ENCODE measurements around the gene TMTC1.

TMTC1 gene

DNA sequence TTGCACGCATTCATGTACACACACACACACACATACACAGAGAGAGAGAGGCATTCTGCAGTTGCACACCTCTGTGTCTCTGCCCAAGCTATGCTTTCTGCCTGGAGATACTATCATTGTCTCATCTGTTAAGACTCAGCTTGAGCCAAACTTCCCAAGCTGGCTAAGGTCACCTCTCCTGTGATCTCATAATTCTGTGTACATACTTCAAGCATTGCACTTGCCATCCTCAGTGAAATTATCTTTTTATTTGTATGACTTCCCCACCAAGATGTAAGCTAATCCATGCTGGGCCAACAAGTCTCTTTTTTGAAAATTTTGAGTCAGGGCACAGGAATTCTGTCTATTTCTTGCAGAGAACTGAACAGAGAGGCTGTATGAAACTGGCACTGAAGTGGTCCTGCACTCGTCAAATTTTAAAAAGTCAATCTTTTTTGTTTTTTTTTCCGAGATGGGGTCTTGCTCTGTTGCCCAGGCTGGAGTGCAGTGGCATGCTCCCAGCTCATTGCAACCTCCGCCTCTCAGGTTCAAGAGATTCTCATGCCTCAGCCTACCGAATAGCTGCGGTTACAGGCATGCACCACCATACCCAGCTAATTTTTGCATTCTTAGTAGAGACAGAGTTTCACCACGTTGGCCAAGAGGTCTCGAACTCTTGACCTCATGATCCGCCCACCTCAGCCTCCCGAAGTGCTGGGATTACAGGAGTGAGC, 44.3 kb downstream of the TMTC1 start:
- no peak for DNase-seq (ENCODE audit: low spot score)

DNA sequence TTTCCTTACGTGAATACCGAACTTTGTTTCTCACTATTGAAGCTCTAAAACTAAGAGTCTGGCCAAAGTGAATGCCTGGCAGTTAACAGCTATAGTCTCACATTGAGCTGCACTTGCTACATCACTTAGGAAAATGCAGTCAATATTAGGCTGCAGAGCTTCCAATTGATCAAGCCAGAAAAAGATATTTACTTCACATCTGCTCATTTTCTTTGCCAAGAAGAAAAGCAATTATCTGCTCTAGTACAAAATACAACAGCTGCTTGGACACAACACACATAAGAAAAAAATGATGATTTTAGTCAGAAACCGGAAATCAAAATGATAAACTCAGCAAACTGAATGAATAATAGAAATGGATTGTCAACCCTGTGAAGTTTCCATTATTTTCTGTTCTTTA, 45.4 kb downstream of the TMTC1 start:
- no peak for DNase-seq (ENCODE audit: low spot score)

DNA sequence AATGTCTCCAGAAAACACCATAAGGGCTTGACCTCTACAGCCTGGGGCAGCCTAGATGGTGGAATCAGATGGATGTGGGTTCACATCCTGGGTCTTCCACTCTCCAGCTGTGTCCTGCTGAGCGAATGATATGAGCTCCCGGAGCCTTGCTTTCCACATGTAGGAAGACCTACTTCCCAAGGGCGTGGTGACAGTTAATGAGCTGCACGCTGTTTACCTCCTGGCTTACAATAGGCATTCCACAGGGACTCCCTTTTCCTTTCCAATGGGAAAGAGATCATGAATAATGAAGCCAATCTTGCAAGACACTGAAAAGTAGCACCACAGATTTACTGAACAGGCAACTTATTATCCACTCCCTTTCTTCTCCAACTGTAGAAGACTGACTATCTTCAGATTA, 46.1 kb downstream of the TMTC1 start:
- no peak for DNase-seq (ENCODE audit: low spot score)

DNA sequence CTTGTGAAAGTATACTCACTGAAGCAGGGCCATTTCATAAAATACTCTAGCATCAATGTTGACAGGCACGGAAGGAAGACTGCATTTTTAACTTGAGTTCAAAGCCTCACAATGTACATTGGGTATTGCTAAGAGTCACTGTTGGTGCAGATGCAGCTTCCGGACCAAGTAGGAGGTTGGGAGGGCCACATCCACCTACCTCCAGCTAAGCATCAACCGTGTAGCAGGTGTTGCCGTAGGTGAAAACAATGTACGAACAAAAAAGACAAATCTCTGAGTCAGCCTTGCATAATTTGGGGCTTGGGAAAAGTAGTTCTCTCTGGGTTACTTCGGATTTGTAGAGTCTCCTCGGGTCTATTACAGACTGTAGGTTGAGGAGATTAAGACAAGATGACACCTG, 48.1 kb downstream of the TMTC1 start:
- no peak for DNase-seq (ENCODE audit: low spot score)

DNA sequence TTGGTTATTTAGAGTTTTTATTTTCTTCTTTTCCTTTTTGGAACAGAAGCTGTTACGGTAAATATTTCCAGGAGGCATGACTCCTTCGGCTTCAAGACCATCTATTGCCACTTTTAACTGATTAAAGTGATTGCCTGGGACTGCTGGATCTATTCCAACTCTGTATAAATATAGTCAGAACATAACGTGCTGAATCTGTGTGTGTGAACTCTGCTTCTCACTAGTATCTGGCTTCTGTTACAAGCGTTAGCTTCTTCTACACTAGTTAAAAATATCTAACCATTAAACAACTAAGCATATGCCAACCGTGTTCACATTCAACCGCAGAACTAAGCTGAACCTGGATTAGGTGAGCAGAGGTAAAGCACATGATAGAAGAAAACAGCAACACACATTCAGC, 49.0 kb downstream of the TMTC1 start:
- no peak for DNase-seq (ENCODE audit: low spot score)

DNA sequence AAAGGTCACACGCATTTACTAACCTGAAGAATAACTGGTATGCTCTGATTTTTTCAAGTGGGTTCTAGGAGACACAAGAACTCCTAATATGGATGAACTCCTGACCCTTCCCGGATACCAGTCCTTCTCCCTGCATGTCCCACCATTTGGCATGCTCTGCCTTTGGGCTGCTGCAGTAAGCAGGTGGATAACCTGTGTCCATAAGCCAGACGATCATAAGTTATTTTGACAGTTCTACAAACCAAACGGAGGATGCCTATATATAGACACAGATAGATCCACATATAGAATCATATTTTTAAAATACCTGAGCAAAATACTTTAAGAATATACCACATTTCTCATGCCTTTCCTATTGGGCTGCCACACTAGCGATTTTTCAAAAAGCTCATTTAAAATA, 49.4 kb downstream of the TMTC1 start:
- no peak for DNase-seq (ENCODE audit: low spot score)

DNA sequence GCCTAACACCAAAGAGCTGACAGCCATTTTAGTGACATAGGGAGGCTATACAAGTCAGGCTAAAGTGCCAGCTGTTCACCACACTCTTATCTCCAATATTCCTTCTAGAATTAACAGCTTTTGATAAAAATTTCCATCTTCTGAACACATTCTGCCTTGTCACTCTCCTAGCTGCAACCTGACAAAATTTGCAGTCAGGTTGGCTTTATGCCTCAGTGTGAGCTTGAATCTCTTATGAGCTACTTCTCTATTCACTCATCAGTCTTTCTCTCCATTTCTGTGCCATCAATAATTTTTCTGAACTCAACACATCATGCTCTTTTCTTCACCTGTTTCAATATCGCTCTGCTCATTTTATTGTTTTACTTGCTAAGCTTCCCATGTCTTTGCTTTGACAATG, 50.2 kb downstream of the TMTC1 start:
- DNase-seq (ENCODE audit: low spot score), result no peak

DNA sequence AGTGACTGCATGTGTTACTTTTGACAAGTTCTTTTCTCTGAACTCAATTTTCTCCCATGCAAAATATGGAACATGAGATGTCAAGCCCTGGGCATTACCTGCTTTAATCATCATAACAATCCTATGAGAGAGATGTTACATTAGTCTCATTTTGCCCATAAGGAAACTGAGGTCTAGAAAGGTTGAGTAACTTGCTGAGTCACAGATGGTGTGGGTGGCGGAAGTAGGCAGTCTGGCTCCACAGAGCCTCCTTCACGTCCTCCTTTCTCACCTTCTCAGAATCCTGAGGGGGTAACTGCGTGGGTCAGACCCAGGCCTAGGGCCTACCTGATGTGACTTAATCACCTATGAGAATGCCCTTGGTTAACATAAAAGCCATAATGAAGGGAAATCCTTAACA, 50.7 kb downstream of the TMTC1 start:
- no peak for DNase-seq (ENCODE audit: low spot score)

DNA sequence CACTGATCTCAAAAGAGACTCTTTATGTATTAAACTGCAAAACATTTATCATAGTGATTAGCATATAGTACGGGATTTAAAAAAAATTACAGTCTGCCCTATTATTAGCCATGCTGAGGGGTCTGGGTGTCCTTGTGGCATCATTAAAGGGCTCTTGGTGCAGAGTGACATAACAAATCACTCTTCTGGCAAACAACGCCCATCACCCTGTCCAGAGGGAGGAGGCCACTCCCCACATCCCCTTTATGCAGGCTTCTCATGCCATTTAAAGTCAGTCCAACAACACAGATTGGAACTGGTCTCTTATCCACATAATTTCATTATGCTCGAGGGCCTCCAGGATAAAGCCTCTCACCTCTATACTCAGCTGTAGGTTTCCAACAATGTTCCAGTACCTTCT, 51.1 kb downstream of the TMTC1 start:
- no peak for DNase-seq (ENCODE audit: low spot score)

DNA sequence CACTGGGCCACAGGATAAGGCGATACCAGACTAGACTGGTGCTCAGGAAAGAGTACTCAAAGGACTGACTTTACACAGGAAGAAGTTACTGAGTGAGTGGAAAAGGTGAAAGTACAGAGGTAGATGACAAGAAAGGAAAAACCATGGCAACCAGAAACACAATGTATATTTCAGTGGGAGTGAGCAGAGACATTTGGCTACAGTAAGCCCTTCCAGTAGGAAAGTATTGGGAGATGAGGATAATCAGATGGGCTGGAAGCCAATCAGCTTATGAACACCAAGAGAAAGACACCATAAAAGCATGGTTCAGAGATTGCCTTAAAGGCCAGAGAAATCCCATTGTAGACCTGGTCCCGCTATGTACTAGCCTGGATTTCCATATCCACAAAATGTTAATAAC, 51.6 kb downstream of the TMTC1 start:
- no peak for DNase-seq (ENCODE audit: low spot score)

DNA sequence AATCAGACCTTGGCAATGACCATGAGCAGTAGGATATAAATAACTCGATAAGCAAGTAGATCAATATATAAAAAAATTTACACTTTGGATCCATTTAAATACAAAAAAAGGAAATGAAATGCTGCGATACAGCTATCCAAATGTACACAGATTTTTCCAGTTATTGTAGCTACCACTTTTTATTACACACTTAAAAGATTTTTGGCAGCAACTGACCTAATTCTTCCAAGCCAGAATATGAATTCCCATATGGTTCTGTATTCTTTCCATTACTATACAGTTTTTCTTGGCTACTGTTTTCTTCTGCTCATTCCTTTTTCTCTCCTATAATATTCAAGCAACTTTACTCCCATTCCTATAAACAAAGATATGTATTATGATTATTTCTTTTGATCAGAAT, 52.2 kb downstream of the TMTC1 start:
- no peak for DNase-seq (ENCODE audit: low spot score)

DNA sequence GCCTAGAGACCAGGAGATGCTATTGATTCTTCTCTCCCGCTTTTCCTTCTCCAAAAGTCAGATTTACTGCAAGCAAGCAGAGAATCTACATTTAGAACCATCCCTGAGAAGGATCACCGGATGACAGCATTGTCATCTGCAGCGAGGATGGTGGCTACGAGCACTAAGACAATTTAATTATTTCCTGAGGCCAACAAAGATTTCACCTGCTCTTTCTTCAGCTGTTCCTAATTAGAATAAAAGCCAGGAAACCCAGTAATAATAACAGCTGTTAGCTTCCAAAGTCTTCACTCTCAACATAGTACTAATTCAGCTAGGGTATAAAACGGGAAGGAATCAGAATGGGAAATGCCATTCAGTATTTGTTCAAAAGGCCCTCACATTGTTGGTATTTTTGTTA, 53.3 kb downstream of the TMTC1 start:
- no peak for DNase-seq (ENCODE audit: low spot score)

DNA sequence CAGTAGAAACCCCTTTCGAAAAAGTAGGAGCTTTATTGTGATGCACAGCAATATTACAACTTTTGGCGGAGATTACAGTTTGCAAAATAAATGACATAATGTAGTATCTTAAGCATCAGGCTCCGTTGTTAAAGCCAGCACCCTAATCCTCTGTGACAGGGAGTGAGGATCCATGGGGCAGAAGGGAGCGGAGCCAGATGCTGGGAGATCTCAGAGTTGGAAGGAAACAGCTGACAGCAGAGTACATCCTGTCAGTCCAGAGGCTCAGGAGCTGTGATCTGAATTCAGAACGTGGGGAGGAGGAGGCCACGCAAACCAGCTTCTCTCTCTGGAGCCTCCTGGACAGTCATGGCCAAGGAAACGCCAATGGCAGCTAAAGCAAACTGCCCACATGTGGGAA, 55.7 kb downstream of the TMTC1 start:
- no peak for DNase-seq (ENCODE audit: low spot score)

DNA sequence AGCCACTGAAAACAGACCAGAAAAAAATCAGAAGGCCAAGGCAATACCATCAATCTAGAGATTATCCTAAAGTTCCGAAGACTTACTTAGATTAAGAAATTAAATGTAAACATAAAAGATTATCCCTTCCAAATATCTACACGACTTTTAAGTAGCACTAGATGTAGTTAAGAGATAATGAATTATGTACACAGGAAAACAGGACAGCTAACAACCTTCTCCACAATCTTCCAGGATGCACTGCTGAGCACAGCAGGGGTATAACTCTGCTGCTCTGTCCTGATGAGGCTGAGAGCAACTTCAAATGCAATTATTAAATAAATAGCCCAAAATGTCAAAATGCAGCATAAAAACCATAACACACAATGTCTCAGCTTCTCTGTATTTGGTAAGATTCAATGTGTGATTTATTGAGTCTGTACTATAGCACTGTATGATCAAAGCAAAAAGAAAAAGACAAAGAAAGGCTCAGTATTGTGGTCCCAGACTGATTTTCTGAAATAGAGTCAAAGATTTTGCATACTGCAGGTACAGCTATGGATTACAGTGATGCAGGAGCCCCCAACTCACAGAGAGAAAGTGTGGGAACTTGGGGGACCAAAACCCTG, 56.9 kb downstream of the TMTC1 start:
- no peak for DNase-seq (ENCODE audit: low spot score)

DNA sequence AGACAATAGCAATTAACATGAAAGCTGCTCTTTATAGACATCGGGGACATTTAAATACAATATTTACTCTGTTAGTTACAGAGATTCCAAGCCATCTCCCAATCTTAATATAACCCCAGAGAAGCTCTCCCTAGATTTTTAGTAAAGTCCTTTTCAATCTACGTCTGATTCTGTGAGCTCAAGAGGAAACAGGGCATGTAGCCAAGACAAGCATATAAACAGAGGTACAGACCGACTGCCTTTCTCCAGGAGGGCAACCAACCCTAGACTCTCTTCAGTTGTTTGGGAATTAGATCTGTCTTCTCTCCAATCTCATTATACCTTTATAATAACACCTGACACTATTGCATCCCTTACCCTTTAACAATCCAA, 57.4 kb downstream of the TMTC1 start:
- DNase-seq (ENCODE audit: low spot score), result no peak

DNA sequence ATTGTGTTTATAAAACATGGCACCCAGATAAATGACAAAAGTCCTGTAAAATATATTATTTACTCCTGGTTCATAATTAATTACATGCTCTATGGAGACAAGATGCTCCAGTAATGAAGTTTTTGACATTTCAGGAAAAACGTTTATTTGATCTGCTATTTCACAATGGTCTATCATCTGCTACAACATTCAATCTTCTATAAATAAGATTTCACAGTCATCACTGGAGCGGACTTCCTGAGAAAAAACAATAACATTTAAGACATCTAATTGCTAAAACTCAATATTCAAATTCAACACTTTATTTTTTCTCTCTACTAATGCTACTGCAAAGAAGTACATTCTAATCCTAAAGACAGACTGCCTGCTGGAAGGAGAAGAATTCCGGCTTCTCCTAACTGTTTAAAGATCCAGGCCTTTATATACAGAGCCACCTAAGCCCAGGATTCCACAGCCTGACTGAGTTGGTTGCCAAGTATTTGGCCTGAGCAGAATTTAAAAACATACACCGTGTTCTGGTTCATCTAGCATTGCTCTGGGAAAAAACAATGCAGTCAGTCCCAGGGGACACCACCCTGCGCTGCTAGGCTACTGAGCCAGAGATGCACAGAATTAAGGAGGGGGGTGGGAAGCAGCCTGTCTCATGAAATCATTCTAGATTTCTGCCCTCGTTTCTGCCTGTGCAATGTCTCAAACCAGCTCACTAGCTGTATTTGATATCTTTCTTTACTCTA, 58.0 kb downstream of the TMTC1 start:
- no peak for DNase-seq (ENCODE audit: low spot score)

DNA sequence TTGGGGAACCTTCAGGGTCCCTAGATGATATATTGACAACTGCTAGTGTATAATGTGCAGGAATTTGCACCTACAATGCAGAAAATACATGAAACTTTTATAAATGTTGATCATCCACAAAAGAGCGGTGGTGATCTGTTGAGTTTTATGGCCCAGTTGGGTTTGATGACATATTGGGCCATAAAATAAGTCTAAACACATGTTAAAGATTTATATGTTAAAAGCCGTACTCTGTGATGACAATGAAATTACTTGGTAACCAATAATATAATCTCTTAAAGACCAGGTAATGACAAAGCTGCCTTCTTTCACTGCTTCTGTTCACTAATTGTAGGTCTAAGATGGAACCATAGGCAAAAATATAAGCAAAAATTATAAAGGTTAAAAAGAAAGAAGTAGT, 61.6 kb downstream of the TMTC1 start:
- DNase-seq (ENCODE audit: low spot score), result no peak

DNA sequence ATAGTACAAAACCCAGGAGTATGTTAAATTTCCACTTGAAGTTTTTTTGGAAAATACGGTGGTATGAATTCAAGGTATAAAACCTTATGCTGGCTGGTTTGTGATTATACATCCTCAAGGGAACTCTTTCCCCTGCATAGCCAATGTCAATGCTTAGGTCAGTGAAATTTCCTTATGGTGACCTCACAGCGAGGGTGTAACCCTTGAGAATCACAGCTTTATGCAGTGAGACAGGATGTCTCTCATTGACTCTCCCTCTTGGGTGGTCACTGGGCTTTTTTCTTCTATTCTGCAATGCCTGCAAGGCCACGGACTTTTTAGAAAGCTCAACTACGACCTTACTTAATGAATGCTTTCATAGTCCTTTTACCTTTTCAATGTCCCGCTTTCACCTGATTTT, 64.4 kb downstream of the TMTC1 start:
- no peak for DNase-seq (ENCODE audit: low spot score)

DNA sequence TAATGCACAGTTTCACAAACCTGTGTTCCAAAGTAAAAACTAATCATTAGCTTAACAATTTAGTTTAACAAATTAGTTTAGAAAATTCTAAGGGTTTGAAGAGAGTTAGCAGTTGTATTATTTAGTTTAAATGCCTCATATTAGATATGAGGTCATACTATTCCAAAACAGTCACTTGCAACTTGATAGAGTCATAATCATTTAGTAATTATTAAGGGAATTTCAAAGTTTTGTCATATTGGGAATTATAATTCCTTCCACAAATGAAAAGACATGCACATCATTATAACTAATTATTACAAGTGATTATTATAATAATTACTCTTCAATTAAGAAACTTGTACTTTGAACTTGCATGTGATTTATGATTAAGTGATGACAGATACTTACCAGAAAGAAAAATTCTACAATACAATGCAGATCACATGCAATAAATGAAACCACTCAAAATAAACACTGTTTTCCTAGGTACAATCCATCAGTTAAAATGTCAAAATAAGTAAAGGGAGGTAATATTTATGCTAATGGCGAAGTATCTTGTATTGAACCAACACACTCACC, 66.1 kb downstream of the TMTC1 start:
- no peak for DNase-seq (ENCODE audit: low spot score)

DNA sequence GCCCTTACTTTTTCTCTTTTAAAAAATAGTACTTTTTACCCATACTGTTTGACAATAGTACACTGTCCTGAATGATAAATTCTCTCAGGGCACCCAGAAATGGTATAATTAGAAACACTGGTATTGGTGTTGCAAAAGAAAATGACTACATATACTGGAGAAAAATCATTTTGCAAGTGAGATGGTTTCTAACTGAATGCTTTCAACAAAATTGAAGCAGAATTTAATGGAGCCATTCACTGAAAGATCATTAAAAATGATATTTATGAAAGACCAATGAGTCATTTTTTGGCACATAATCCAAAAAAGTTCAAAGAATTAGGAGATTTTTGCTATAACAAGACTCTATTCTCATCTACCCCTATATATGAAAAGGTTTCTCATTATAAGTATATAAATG, 68.8 kb downstream of the TMTC1 start:
- no peak for DNase-seq (ENCODE audit: low spot score)

DNA sequence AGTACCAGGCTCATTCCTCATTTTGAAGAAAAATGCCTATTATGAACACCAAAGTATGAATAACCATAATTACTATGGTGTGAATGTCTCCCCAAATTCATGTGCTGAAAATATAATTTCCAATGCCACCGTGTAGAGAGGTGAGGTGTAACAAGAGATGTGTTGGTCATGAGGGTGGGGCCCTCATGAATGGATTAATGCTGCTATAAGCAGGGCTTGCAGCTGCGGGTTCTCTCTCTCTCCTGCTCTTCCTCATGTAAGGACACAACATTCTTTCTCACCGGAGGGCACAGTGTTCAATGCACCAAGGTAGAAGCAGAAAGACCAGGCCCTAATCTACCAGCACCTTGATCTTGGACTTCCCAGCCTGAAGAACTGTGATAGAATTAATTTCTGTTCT, 70.0 kb downstream of the TMTC1 start:
- DNase-seq (ENCODE audit: low spot score), result no peak

DNA sequence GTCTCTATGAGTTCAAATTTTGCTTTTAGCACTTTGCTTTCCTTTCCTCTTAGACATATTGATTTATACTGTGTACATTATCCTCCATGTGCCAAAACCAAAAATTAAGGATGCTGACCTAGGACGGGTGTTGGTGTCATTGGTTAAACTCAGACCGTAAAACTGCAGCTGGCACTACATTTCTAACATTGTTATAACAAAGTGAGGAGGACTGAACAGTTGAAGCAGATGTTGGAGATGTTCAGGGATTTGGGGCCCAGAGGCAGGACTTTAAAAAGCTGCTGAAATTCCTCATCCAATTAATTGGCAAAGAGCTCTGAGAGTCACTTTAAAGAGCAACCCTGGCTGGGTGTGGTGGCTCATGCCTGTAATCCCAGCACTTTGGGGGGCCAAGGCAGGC, 72.4 kb downstream of the TMTC1 start:
- no peak for DNase-seq (ENCODE audit: low spot score)

DNA sequence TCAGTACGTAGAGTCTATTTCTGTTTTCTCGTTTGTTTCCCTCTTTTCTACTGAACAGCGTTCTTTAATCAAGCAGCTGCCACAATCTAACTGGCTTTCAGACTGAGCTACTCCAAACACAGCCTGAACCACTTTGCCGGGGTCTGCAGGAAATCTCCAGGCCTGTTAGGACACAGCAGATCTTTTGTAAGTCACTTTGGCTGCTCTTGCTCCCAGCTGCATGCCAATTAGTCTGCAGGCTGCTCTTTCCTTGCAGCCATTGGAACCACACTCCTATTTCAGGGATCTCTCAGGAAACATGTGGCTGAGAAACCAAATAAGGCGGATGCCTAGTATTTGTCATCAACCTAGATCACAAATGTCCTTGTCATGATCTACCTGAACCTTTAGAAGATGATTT, 73.6 kb downstream of the TMTC1 start:
- no peak for DNase-seq (ENCODE audit: low spot score)

Data from AG08395 (cell line).